ENCODE results near the gene FAM180A.

DNA sequence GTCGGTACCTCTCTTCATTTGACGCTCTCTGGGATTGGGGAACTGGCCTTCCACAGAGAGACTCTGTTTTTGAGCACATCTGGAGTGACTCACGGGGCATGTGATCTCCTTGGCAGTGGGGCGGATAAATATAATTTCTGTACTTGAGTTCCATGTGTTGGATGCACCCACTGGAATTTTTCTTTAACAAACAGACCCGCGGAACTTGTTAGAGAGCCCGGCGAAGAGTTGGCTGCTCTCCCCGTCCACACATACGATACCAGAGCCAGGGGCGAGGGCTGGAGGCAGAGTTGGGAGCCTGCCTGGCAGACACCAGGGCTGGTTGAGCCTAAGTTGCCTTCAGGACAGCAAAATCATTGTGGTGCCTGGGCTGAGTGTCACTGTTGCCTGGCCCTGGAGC lies at the start of gene FAM180A:
- TF ChIP-seq, protein P1, sequence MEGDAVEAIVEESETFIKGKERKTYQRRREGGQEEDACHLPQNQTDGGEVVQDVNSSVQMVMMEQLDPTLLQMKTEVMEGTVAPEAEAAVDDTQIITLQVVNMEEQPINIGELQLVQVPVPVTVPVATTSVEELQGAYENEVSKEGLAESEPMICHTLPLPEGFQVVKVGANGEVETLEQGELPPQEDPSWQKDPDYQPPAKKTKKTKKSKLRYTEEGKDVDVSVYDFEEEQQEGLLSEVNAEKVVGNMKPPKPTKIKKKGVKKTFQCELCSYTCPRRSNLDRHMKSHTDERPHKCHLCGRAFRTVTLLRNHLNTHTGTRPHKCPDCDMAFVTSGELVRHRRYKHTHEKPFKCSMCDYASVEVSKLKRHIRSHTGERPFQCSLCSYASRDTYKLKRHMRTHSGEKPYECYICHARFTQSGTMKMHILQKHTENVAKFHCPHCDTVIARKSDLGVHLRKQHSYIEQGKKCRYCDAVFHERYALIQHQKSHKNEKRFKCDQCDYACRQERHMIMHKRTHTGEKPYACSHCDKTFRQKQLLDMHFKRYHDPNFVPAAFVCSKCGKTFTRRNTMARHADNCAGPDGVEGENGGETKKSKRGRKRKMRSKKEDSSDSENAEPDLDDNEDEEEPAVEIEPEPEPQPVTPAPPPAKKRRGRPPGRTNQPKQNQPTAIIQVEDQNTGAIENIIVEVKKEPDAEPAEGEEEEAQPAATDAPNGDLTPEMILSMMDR (conservative IDR thresholded peaks at IDR 0.05; ENCODE audit: low read length): no peak
- no peak for TF ChIP-seq EZH2phosphoT487 (IDR thresholded peaks at IDR 0.05; ENCODE audit: borderline replicate concordance, low read depth, low read length)
